Measurements from ENCODE around the gene PLG.

DNA sequence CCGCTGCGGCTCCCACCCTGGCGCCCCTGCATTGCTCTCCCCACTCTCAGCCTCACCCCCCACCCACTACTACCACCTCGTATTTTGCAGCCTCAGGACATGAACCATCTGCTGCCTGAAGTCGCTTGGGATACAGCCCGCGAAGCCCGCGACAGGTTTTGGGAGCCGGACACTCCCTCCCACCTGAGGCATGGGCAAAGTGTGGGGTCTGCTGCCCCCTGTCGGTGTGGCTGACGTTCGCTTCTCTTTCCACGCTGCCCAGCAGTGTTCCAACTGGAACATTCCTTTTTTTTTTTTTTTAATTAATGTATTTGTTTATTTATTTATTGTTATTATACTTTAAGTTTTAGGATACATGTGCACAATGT is 22.7 kb upstream of the PLG start:
- TF ChIP-seq EZH2phosphoT487 (IDR thresholded peaks at IDR 0.05; ENCODE audit: insufficient read depth, low read depth) = no peak
- TF ChIP-seq EZH2 (IDR thresholded peaks at IDR 0.05; ENCODE audit: insufficient read depth, poor library complexity, severe bottlenecking) = no peak

Measured in GM23248 (cell line).